ENCODE data around the gene ZDHHC1. TPM values are rescaled to one million over a fixed set of nuclear protein-coding genes. Genes with fewer than 3 reads are reported as not detected.

The ZDHHC1 gene
- total RNA-seq, 1 donor from 2014 or later = 0.88 TPM

DNA sequence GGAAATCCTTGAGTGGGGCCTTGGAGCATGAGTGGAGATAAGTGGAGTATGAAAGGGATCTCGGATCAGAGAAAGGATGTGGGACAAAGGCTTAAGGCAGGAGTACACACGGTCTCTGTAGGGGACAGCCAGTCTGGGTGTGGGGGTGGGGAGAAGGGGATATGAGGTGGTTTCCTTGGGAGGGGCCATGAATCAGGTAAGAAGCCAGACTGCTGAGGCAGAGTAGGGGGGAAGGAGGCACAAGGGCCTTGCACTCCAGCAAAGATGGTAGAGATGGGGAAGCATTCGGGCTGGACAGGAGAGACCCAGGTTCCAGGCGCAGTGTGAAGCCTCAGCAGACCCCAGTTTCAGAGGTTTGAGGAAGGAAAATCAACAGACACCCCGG, 16.2 kb upstream of the ZDHHC1 start:
- peaks cover 2% of the 10 kb centered on the region for H3K36me3 Mint-ChIP-seq (ENCODE audit: low read depth)
- intact Hi-C loops (cut with micrococcal nuclease) = no loop called here
- H3K27ac Mint-ChIP-seq = no peak overlapping the region
- H3K9me3 Mint-ChIP-seq = no peaks in the 10 kb centered on the region
- peak overlapping the region; percentile 50 for H3K4me3 Mint-ChIP-seq
- DNase-seq (ENCODE audit: low spot score) = no peak
- H3K4me1 Mint-ChIP-seq (ENCODE audit: low read depth) = peaks cover 8% of the 10 kb centered on the region
- H3K27me3 Mint-ChIP-seq (ENCODE audit: insufficient read depth) = peaks cover 27% of the 10 kb centered on the region

DNA sequence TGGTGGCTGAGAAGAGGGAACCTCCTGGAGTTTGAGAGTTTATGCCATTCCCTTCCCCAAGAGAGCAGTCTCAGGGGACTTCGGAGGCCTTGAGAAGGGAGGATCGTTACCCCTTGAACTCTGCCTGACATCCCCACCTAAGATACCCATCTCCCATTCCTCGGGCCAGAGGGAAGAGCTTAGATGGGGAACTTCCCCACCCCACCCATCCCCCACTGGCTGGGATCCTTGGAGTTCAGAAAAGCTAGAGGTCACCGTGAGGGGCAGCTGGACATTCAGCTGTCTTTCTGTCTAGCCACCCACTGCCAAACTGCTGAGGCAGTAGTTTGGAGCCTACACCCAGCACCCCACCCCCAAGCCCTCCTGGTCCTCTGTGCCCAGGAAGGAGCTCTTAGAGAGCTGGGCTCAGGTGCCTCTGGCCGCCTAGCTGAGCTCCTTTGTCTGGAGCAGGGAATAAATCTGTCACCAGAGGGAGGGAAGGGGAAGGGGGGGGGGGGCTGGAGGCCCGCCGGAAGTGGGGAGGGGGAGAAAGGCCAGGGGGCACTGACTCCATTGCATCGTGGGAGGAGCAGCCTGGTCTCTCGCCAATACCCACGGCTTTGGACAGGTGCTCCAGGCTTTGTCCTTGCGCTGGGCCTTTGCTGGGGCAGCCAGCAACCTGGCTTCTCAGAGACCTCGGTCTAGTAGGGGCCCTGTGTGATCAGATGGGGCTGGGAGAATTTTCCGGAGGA, 15.7 kb upstream of the ZDHHC1 start:
- peaks cover 31% of the 10 kb centered on the region for H3K27me3 Mint-ChIP-seq (ENCODE audit: insufficient read depth)
- H3K4me3 Mint-ChIP-seq = peak overlapping the region; percentile 49
- intact Hi-C loops (cut with micrococcal nuclease) = no loop called here
- no peaks in the 10 kb centered on the region for H3K9me3 Mint-ChIP-seq
- peaks cover 8% of the 10 kb centered on the region for H3K4me1 Mint-ChIP-seq (ENCODE audit: low read depth)
- peaks cover 2% of the 10 kb centered on the region for H3K36me3 Mint-ChIP-seq (ENCODE audit: low read depth)
- H3K27ac Mint-ChIP-seq = no peak overlapping the region
- DNase-seq (ENCODE audit: low spot score) = no peak

DNA sequence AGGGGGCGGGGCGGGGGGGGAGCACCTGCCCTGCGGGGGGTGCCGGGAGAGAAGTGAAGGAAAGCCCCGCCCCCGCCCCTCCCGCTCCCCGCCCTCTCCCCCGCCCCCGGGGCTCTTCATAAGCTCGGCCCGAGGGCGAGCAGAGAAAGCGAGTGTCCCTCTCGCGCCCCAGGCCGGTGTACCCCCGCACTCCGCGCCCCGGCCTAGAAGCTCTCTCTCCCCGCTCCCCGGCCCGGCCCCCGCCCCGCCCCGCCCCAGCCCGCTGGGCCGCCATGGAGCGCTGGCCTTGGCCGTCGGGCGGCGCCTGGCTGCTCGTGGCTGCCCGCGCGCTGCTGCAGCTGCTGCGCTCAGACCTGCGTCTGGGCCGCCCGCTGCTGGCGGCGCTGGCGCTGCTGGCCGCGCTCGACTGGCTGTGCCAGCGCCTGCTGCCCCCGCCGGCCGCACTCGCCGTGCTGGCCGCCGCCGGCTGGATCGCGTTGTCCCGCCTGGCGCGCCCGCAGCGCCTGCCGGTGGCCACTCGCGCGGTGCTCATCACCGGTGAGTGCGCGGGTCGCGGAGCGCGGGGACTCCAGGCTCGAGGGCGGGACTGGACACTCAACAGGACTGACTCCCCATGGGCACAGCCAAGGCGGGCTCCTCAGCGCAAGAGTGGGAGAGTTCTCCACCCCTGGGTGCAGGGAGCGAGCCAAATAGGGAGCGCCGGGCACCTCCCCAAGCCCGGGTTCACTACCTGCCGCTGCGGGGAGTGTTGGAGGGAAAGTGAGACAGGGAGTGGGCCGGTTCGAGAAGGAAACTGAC, 14.9 kb upstream of the ZDHHC1 start, which contains the start of gene HSD11B2:
HSD11B2 (plus strand) TSS at position 145 of the 798 bp plus-strand sequence; CDS start at position 273, 128 bp downstream.
- H3K36me3 Mint-ChIP-seq (ENCODE audit: low read depth) = peaks cover 2% of the 10 kb centered on the region
- no peak within 1 kb of the TSS for H3K27ac Mint-ChIP-seq
- intact Hi-C loops (cut with micrococcal nuclease) = no loop called here
- H3K27me3 Mint-ChIP-seq (ENCODE audit: insufficient read depth) = peaks cover 37% of the 10 kb centered on the region
- peak; percentile 14 for DNase-seq (ENCODE audit: low spot score)
- peak within 1 kb of the TSS; percentile 77 for H3K4me3 Mint-ChIP-seq
- peaks cover 8% of the 10 kb centered on the region for H3K4me1 Mint-ChIP-seq (ENCODE audit: low read depth)
- H3K9me3 Mint-ChIP-seq = no peaks in the 10 kb centered on the region

DNA sequence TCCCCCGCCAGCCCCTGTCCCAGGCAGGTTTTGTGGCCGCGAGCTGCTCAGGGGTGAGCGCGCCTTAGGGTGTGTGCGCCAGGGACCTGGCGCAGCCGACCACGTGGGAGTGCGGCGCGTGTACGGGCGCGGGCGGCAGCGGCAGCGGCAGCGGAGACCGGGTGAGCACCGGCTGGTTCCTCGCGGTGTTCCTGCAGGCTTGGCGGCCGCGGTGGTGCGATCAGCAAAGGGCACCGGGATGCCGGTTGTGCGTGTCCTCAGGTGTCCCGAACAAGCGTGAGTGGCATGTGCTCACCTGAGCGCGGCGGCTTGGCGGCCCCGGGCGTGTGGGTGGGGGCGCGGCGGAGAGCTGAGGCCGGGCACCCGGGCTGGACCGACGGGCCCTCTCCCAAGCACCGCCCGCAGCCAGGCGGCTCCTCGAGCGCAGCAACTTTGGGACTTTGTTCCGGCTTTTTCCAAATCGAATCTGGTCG, 14.3 kb upstream of the ZDHHC1 start:
- intact Hi-C loops (cut with micrococcal nuclease) = no loop called here
- Mint-ChIP-seq H3K4me3 (peak overlapping the region; percentile 77), H3K4me1 (ENCODE audit: low read depth) (peaks cover 8% of the 10 kb centered on the region), H3K36me3 (ENCODE audit: low read depth) (peaks cover 2% of the 10 kb centered on the region), H3K9me3 (no peaks in the 10 kb centered on the region), H3K27me3 (ENCODE audit: insufficient read depth) (peaks cover 37% of the 10 kb centered on the region), H3K27ac (no peak overlapping the region)
- DNase-seq (ENCODE audit: low spot score) = peak; percentile 3

DNA sequence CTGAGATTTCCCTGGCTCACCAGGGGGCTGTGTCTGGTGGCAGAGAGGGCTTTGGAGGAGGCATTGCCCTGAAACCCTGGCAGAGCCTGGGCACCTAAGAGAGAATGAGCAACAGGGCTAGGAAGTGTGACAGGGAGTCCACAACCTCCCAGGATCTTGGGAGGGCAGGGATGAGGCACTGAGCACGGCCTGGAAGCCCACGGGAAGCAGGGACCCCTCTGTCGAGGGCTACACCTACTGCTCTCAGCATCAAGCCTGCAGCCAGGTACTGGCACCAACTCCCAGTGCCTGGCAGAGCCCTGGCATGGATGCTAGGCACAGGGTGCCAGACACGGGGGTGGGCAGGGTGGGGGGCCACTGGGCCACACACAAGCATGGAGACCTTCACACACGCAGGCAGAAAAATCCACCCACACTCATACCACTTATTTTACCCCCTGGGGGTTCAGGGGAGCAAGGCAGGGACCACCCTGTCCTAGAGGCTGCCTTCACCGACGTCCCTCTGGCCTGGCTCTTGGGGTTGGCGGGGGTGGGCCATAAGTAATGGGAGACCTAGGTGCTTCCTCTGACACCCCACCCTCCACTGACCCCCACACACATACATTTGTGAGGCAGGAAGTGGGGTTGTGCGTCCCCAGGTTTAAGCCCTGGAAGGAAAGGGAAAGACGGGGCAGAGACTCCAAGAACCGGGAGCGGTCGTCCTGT, 13.7 kb upstream of the ZDHHC1 start:
- Mint-ChIP-seq H3K27me3 (ENCODE audit: insufficient read depth) (peaks cover 37% of the 10 kb centered on the region), H3K36me3 (ENCODE audit: low read depth) (peaks cover 2% of the 10 kb centered on the region), H3K9me3 (no peaks in the 10 kb centered on the region), H3K4me3 (peak overlapping the region; percentile 77), H3K27ac (no peak overlapping the region), H3K4me1 (ENCODE audit: low read depth) (peaks cover 8% of the 10 kb centered on the region)
- intact Hi-C loops (cut with micrococcal nuclease) = no loop called here
- DNase-seq (ENCODE audit: low spot score) = no peak

DNA sequence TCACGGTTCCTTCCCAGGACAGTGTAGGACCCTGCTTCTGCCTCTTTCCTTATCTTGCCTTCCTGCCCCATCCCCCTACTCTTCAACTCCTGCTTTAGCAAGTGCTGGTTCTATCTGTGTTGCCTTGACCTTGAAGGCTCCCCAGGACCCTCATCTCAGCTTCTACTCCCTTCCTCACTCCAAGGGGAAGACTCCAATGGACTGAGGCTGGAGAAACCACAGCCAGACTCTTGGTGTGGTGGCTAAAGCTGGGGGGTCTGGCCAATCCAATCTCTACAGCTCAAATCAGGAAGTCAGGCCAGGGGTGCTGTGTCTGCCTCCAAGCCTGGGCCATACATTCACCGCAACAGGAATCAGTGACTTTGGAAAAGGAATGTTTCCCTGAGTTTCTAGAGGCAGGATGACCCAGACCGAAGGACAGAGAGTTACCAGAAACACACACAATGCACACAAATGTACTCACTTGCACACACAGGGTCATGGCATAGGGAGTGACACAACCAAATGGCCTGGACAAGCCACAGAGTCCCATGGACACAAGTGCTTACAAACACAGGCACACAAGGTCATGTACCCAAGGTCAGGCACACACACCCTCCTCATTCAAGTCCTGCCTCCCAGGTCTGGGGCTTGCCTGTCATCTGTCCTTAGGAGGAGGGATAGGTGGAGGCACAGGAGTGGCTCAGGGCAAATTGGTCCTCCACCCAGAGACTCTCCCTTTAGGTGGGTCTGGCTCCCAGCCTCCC, 12.9 kb upstream of the ZDHHC1 start:
- Mint-ChIP-seq H3K4me3 (peak overlapping the region; percentile 64), H3K36me3 (ENCODE audit: low read depth) (peaks cover 2% of the 10 kb centered on the region), H3K9me3 (no peaks in the 10 kb centered on the region), H3K4me1 (ENCODE audit: low read depth) (peaks cover 8% of the 10 kb centered on the region), H3K27ac (no peak overlapping the region), H3K27me3 (ENCODE audit: insufficient read depth) (peaks cover 38% of the 10 kb centered on the region)
- DNase-seq (ENCODE audit: low spot score) = no peak
- intact Hi-C loops (cut with micrococcal nuclease) = no loop called here

DNA sequence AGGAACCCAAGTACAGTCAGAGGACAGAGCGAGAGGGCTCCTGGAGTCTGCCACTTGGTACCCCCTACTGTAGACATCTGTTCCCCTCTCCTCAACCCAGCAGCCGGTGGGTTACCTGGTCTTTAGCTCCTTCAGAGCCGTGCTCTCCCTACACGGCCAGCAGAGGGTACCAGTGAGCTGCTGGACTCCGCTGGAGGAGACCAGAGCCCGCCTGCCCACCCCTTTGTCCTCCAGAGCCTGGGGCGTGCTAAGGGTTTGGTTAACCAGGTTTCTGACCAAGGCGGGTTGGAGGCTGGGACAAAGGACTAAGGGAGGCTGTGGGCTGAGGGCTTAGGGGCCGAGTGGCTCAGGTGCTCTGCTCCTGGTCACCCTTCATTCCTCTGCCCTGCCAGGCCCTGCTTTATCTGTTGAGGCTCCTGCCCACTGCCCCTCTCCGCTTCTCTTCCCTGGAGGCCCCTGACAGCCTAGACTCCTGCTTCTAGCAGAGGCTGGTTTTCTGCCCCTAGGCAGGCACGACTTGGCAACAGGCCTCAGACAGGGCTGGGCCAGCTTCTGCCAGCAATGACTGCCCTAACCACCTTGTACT, 12.0 kb upstream of the ZDHHC1 start:
- peaks cover under 1% of the 10 kb centered on the region for H3K36me3 Mint-ChIP-seq (ENCODE audit: low read depth)
- H3K9me3 Mint-ChIP-seq = no peaks in the 10 kb centered on the region
- no peak overlapping the region for H3K4me3 Mint-ChIP-seq
- peaks cover 45% of the 10 kb centered on the region for H3K27me3 Mint-ChIP-seq (ENCODE audit: insufficient read depth)
- intact Hi-C loops (cut with micrococcal nuclease) = loop anchor here (1.0 kb wide), 2 partner anchors 19 to 37 kb away; no protein-coding TSS in a partner anchor
- DNase-seq (ENCODE audit: low spot score) = peak; percentile 33
- H3K4me1 Mint-ChIP-seq (ENCODE audit: low read depth) = peaks cover 8% of the 10 kb centered on the region
- no peak overlapping the region for H3K27ac Mint-ChIP-seq

DNA sequence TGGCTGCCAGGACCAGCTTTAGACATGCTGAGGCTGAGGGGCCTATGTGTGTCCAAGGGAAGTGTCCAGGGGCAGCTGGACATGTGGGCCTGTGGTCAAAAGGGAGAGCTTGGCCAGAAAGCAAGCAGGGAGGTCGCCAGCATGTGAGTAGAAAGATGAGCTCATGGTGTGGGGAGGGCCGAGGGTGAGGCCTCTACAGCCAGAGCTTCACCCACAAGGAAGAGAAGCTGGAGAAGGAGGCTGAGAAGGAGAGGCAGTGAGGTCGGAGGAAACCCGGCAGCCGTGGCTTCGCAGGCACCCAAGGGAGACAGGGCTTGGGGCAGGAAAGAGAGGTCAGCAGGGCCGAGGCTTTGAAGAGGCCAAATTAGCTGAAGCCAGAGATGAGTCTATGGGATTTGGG, 10.7 kb upstream of the ZDHHC1 start:
- Mint-ChIP-seq H3K4me3 (no peak overlapping the region), H3K4me1 (ENCODE audit: low read depth) (peaks cover 8% of the 10 kb centered on the region), H3K9me3 (no peaks in the 10 kb centered on the region), H3K36me3 (ENCODE audit: low read depth) (no peaks in the 10 kb centered on the region), H3K27me3 (ENCODE audit: insufficient read depth) (peaks cover 45% of the 10 kb centered on the region), H3K27ac (no peak overlapping the region)
- intact Hi-C loops (cut with micrococcal nuclease) = no loop called here
- no peak for DNase-seq (ENCODE audit: low spot score)

DNA sequence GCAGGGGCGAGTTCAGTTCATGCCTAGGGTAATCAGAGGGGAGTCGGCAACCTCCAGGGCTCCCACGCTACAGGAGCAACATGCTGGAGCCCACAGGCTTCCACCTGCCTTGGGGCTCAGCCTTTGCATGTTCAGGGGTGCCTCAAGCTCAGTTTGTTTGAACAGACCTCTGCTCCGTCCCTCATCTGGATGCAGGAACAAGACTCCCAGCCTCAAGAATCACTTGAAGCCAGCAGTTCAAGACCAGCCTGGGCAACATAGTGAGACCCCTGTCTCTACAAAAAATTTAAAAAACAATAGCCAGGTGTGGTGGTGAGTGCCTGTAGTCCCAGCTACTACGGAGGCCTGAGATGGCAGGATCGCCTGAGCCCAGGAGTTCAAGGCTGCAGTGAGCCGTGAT, 9.7 kb upstream of the ZDHHC1 start:
- peaks cover 44% of the 10 kb centered on the region for H3K27me3 Mint-ChIP-seq (ENCODE audit: insufficient read depth)
- no peaks in the 10 kb centered on the region for H3K36me3 Mint-ChIP-seq (ENCODE audit: low read depth)
- no peak overlapping the region for H3K27ac Mint-ChIP-seq
- H3K4me3 Mint-ChIP-seq = no peak overlapping the region
- no peaks in the 10 kb centered on the region for H3K9me3 Mint-ChIP-seq
- H3K4me1 Mint-ChIP-seq (ENCODE audit: low read depth) = peaks cover 4% of the 10 kb centered on the region
- DNase-seq (ENCODE audit: low spot score) = no peak
- intact Hi-C loops (cut with micrococcal nuclease) = no loop called here

DNA sequence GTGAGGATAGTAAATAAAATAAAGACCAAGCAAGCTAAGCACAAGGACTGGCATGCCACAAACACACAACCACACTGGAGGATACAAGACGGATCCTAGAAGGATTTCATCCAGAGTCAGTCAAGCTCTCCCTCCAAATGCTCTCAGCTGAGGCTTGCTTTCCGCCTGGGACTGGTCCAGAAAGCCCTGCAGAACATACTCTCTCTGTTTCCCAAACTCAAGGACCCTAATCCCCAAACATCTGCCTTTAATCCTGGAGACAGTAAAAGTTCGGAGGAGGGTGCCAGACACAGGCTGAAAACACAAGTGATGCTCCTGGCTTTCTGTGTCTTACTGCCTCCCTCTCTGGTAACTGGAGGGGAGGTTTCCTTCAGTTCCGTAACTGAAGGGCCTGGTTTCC, 9.3 kb upstream of the ZDHHC1 start:
- no peak for DNase-seq (ENCODE audit: low spot score)
- H3K27me3 Mint-ChIP-seq (ENCODE audit: insufficient read depth) = peaks cover 44% of the 10 kb centered on the region
- intact Hi-C loops (cut with micrococcal nuclease) = no loop called here
- peaks cover 4% of the 10 kb centered on the region for H3K4me1 Mint-ChIP-seq (ENCODE audit: low read depth)
- no peak overlapping the region for H3K4me3 Mint-ChIP-seq
- H3K36me3 Mint-ChIP-seq (ENCODE audit: low read depth) = no peaks in the 10 kb centered on the region
- H3K9me3 Mint-ChIP-seq = no peaks in the 10 kb centered on the region
- H3K27ac Mint-ChIP-seq = no peak overlapping the region

DNA sequence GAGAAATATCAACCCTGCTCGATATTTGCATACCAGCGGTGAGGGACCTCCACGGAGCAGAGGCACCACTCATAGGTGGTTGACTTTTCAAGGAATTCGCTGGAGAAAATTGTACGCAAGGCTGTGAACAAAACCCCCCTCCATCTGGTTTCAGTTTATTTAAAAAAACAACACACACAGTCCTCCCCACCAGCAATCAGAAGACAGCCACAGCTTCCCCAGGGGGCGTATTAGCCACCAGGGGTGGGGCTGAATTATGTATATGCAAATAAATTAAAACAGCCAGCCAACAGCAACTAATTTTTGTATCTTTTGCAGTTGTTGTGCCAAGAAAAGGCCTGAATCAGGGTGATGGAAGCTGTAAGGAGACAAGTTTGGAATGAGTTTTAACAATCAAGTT, 8.8 kb upstream of the ZDHHC1 start:
- no peaks in the 10 kb centered on the region for H3K4me1 Mint-ChIP-seq (ENCODE audit: low read depth)
- no peak overlapping the region for H3K27ac Mint-ChIP-seq
- no peaks in the 10 kb centered on the region for H3K36me3 Mint-ChIP-seq (ENCODE audit: low read depth)
- H3K27me3 Mint-ChIP-seq (ENCODE audit: insufficient read depth) = peaks cover 40% of the 10 kb centered on the region
- DNase-seq (ENCODE audit: low spot score) = no peak
- H3K9me3 Mint-ChIP-seq = no peaks in the 10 kb centered on the region
- no peak overlapping the region for H3K4me3 Mint-ChIP-seq
- intact Hi-C loops (cut with micrococcal nuclease) = no loop called here

DNA sequence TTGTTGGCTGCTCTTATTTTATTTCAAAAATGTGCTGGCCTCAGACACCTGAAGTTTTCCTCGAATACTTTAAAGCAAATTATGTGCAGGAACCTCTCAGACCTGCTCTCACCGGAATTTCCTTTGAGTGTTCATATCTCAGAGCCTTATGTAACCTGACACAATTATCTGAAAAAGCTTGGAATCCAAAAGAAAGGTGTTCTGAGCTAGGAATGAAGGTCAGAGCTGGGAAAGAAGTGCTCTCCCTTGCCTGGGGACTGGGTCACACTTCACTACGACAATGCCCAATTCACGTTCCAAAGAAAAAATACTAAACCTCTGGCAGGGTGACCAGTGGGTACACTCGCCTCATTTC, 8.0 kb upstream of the ZDHHC1 start:
- H3K9me3 Mint-ChIP-seq = no peaks in the 10 kb centered on the region
- peaks cover 39% of the 10 kb centered on the region for H3K27me3 Mint-ChIP-seq (ENCODE audit: insufficient read depth)
- no peaks in the 10 kb centered on the region for H3K36me3 Mint-ChIP-seq (ENCODE audit: low read depth)
- DNase-seq (ENCODE audit: low spot score) = no peak
- H3K4me3 Mint-ChIP-seq = no peak overlapping the region
- no peaks in the 10 kb centered on the region for H3K4me1 Mint-ChIP-seq (ENCODE audit: low read depth)
- intact Hi-C loops (cut with micrococcal nuclease) = no loop called here
- H3K27ac Mint-ChIP-seq = no peak overlapping the region
